ENCODE measurements around the gene INF2. TPM values are rescaled to one million over a fixed set of nuclear protein-coding genes. Genes with fewer than 3 reads are reported as not detected.

INF2 gene
- polyA plus RNA-seq, 1 donor = 64.2 TPM

DNA sequence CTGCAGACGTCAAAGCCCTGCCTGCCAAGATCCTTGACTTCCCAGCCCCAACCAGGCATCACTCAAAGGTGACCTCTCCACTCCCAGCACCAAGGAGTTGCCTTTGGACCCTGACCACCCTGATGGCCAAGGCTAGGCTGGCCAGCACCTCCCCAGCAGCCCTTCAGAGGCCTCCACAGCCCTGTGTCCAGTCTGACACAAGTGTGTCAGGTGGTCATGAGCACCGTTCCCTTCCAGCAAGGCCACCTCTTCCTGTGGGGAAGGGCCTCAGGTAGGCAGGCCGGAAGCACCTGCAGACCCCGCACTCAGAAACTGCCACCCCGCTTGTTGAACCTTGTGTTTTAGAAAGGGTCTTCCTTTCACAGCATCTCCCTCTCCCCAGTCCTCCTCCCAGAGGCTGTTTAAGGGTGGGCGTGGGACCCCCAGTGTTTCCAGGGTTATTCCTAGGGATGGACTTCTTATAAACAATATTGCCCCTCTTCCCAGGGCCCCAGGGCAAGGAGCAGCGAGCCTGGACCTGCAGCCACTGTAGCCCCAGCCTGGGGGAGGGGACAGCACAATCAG is 13.2 kb upstream of the INF2 start:
- Histone ChIP-seq H3K27ac (ENCODE audit: low read length) (no peak overlapping the region), H3K4me1 (ENCODE audit: control insufficient read depth, insufficient read depth, low read length) (peaks cover 48% of the 10 kb centered on the region), H3K9me3 (ENCODE audit: control insufficient read depth, low read depth, low read length) (no peaks in the 10 kb centered on the region), H3K27me3 (ENCODE audit: control insufficient read depth, insufficient read depth, low read length) (no peaks in the 10 kb centered on the region), H3K4me3 (ENCODE audit: low read length) (no peak overlapping the region), H3K36me3 (ENCODE audit: control insufficient read depth, insufficient read depth, low read length) (no peaks in the 10 kb centered on the region)
- DNase-seq = no peak
- no CpG with 5 or more reads among the region's 7 CpGs for WGBS (ENCODE audit: insufficient coverage, low lambda C conversion rate)

GRCh38 chr14:104676694-104677511 is 12.5 kb upstream of the INF2 start:
- Histone ChIP-seq H3K9me3 (ENCODE audit: control insufficient read depth, low read depth, low read length) (no peaks in the 10 kb centered on the region), H3K27ac (ENCODE audit: low read length) (peak overlapping the region; percentile 76), H3K4me1 (ENCODE audit: control insufficient read depth, insufficient read depth, low read length) (peaks cover 55% of the 10 kb centered on the region), H3K4me3 (ENCODE audit: low read length) (peak overlapping the region; percentile 67), H3K36me3 (ENCODE audit: control insufficient read depth, insufficient read depth, low read length) (no peaks in the 10 kb centered on the region), H3K27me3 (ENCODE audit: control insufficient read depth, insufficient read depth, low read length) (no peaks in the 10 kb centered on the region)
- WGBS (ENCODE audit: insufficient coverage, low lambda C conversion rate) = no CpG with 5 or more reads among the region's 29 CpGs
- peak; percentile 58 to 69 for DNase-seq

DNA sequence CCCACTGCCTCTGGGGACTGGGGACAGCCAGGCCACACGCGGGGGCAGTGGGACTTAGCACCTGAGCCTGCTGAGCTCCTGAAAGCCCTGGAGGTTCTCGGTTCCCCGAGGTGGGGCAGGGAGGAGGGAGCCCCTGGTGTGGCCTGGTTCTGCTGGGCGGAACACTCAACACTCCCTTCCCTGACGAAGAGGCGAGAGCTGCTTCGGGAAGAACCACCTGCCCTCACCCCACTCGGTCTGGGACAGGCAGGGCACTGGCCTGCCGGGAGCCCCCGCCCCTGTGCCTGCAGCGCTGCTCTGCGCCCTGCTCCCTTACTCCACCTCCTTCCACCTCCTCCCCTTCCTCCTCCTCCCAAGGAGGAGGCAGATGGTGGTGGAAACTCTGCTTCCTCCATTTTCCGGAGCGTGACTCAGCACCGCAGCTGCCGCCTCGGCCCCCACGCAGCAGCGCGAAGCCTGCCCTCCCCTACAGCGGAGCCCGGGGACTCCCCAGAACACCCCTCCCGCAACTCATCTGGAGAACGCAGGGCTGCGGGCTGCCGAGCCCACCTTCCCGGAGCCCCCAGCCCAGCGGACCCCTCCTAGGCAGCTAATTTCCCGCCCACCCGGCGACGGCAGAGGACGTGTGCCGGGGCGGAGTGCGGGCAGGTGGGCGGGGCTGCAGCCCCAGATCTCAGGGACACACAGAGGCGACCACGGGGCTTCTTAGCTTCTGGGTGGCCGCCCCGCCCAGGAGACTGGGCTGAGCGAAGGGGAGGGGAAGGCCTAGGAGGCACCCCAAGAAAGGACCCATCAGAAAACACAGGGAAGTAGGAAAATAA is 11.7 kb upstream of the INF2 start:
- Histone ChIP-seq H3K9me3 (ENCODE audit: control insufficient read depth, low read depth, low read length) (peaks cover 2% of the 10 kb centered on the region), H3K27ac (ENCODE audit: low read length) (peak overlapping the region; percentile 76), H3K27me3 (ENCODE audit: control insufficient read depth, insufficient read depth, low read length) (no peaks in the 10 kb centered on the region), H3K4me1 (ENCODE audit: control insufficient read depth, insufficient read depth, low read length) (peaks cover 63% of the 10 kb centered on the region), H3K4me3 (ENCODE audit: low read length) (peak overlapping the region; percentile 67), H3K36me3 (ENCODE audit: control insufficient read depth, insufficient read depth, low read length) (no peaks in the 10 kb centered on the region)
- 20% methylated on average over 1 of the region's 43 CpGs for WGBS (ENCODE audit: insufficient coverage, low lambda C conversion rate)
- DNase-seq = peak; percentile 72 to 88

- peak overlapping the region; percentile 67 for H3K4me3 ChIP-seq (ENCODE audit: low read length)
- peaks cover 2% of the 10 kb centered on the region for H3K9me3 ChIP-seq (ENCODE audit: control insufficient read depth, low read depth, low read length)
- peak overlapping the region; percentile 76 for H3K27ac ChIP-seq (ENCODE audit: low read length)
- H3K27me3 ChIP-seq (ENCODE audit: control insufficient read depth, insufficient read depth, low read length) = no peaks in the 10 kb centered on the region
- peak in 1 of 2 donors; percentile 50 for DNase-seq
- WGBS (ENCODE audit: insufficient coverage, low lambda C conversion rate) = no CpG with 5 or more reads among the region's 13 CpGs
- peaks cover 64% of the 10 kb centered on the region for H3K4me1 ChIP-seq (ENCODE audit: control insufficient read depth, insufficient read depth, low read length)
- H3K36me3 ChIP-seq (ENCODE audit: control insufficient read depth, insufficient read depth, low read length) = no peaks in the 10 kb centered on the region
Observed at GRCh38 chr14:104678346-104678745, 11.1 kb upstream of the INF2 start.

GRCh38 chr14:104678901-104679705 is 10.3 kb upstream of the INF2 start:
- Histone ChIP-seq H3K9me3 (ENCODE audit: control insufficient read depth, low read depth, low read length) (peaks cover 2% of the 10 kb centered on the region), H3K27ac (ENCODE audit: low read length) (peak overlapping the region; percentile 76), H3K36me3 (ENCODE audit: control insufficient read depth, insufficient read depth, low read length) (no peaks in the 10 kb centered on the region), H3K4me1 (ENCODE audit: control insufficient read depth, insufficient read depth, low read length) (peaks cover 64% of the 10 kb centered on the region), H3K4me3 (ENCODE audit: low read length) (no peak overlapping the region), H3K27me3 (ENCODE audit: control insufficient read depth, insufficient read depth, low read length) (no peaks in the 10 kb centered on the region)
- no peak for DNase-seq
- WGBS (ENCODE audit: insufficient coverage, low lambda C conversion rate) = no CpG with 5 or more reads among the region's 18 CpGs

GRCh38 chr14:104680056-104680805 is 9.2 kb upstream of the INF2 start:
- WGBS (ENCODE audit: insufficient coverage, low lambda C conversion rate) = no CpG with 5 or more reads among the region's 21 CpGs

GRCh38 chr14:104680806-104681688 is 8.4 kb upstream of the INF2 start:
- Histone ChIP-seq H3K9me3 (ENCODE audit: control insufficient read depth, low read depth, low read length) (peaks cover 2% of the 10 kb centered on the region), H3K36me3 (ENCODE audit: control insufficient read depth, insufficient read depth, low read length) (no peaks in the 10 kb centered on the region), H3K4me1 (ENCODE audit: control insufficient read depth, insufficient read depth, low read length) (peaks cover 75% of the 10 kb centered on the region), H3K4me3 (ENCODE audit: low read length) (no peak overlapping the region), H3K27ac (ENCODE audit: low read length) (peak overlapping the region; percentile 73), H3K27me3 (ENCODE audit: control insufficient read depth, insufficient read depth, low read length) (no peaks in the 10 kb centered on the region)
- DNase-seq = peak; percentile 74 to 83
- no CpG with 5 or more reads among the region's 26 CpGs for WGBS (ENCODE audit: insufficient coverage, low lambda C conversion rate)

More at GRCh38 chr14:104680056-104680805, 9.2 kb upstream of the INF2 start:
- Histone ChIP-seq H3K27me3 (ENCODE audit: control insufficient read depth, insufficient read depth, low read length) (no peaks in the 10 kb centered on the region), H3K4me1 (ENCODE audit: control insufficient read depth, insufficient read depth, low read length) (peaks cover 74% of the 10 kb centered on the region), H3K4me3 (ENCODE audit: low read length) (no peak overlapping the region), H3K27ac (ENCODE audit: low read length) (peak overlapping the region; percentile 73), H3K9me3 (ENCODE audit: control insufficient read depth, low read depth, low read length) (peaks cover 2% of the 10 kb centered on the region), H3K36me3 (ENCODE audit: control insufficient read depth, insufficient read depth, low read length) (no peaks in the 10 kb centered on the region)
- DNase-seq = peak; percentile 53 to 70

GRCh38 chr14:104681689-104682074 is 7.7 kb upstream of the INF2 start:
- H3K4me3 ChIP-seq (ENCODE audit: low read length) = no peak overlapping the region
- H3K27ac ChIP-seq (ENCODE audit: low read length) = peak overlapping the region; percentile 73
- peaks cover 2% of the 10 kb centered on the region for H3K9me3 ChIP-seq (ENCODE audit: control insufficient read depth, low read depth, low read length)
- WGBS (ENCODE audit: insufficient coverage, low lambda C conversion rate) = no CpG with 5 or more reads among the region's 11 CpGs
- peak; percentile 74 to 75 for DNase-seq
- H3K36me3 ChIP-seq (ENCODE audit: control insufficient read depth, insufficient read depth, low read length) = no peaks in the 10 kb centered on the region
- peaks cover 75% of the 10 kb centered on the region for H3K4me1 ChIP-seq (ENCODE audit: control insufficient read depth, insufficient read depth, low read length)
- H3K27me3 ChIP-seq (ENCODE audit: control insufficient read depth, insufficient read depth, low read length) = no peaks in the 10 kb centered on the region

GRCh38 chr14:104682107-104682593 is 7.3 kb upstream of the INF2 start:
- DNase-seq = no peak
- WGBS (ENCODE audit: insufficient coverage, low lambda C conversion rate) = no CpG with 5 or more reads among the region's 12 CpGs
- peaks cover 2% of the 10 kb centered on the region for H3K9me3 ChIP-seq (ENCODE audit: control insufficient read depth, low read depth, low read length)
- no peaks in the 10 kb centered on the region for H3K36me3 ChIP-seq (ENCODE audit: control insufficient read depth, insufficient read depth, low read length)
- peaks cover 75% of the 10 kb centered on the region for H3K4me1 ChIP-seq (ENCODE audit: control insufficient read depth, insufficient read depth, low read length)
- H3K27ac ChIP-seq (ENCODE audit: low read length) = peak overlapping the region; percentile 73
- H3K27me3 ChIP-seq (ENCODE audit: control insufficient read depth, insufficient read depth, low read length) = no peaks in the 10 kb centered on the region
- no peak overlapping the region for H3K4me3 ChIP-seq (ENCODE audit: low read length)

Data from large intestine (tissue), 3 donors.